IMR-90 (cell line): ENCODE results near the gene URB1. TPM values are rescaled to one million over a fixed set of nuclear protein-coding genes. Genes with fewer than 3 reads are reported as not detected.

ENCODE experiments used
- ATAC-seq: fragments of 200-7000 bp; cut with Tn5 transposase; 2 replicates; pipeline ENCODE4 v1.9.1; 2020; ENCODE audit warnings: low read depth, mild to moderate bottlenecking, moderate library complexity
- BruUV-seq: library from RNA; stranded (reverse); fragments of 400-500 nt; replicated peaks from 2 replicates; lab custom pipeline; 2021; lab: Mats Ljungman, UMichigan
- CTCF ChIA-PET: fragments of 300-600 bp; formaldehyde crosslinking; extraction: SDS; loops from one replicate; lab custom pipeline; 2021; ENCODE audit warnings: antibody characterized with exemption; lab: Yijun Ruan, JAX
- POLR2A ChIA-PET: fragments of 300-600 bp; sonication (Branson Sonifier 250); formaldehyde crosslinking; loops from one replicate; lab custom pipeline; 2022; ENCODE audit warnings: antibody characterized with exemption; ENCODE audit not compliant: unreplicated experiment; lab: Charles Lee
- DNase-seq: peaks from one replicate; pipeline ENCODE4 v3.0.0; 2013
- H2AFZ ChIP-seq: replicated peaks from 2 replicates; pipeline ENCODE3; 2013; ENCODE audit warnings: low read length, mild to moderate bottlenecking; ENCODE audit not compliant: poor library complexity
- H2AK5ac ChIP-seq: 2 replicates; pipeline ENCODE4 v1.6.1; 2013; ENCODE audit warnings: low read depth, low read length, inconsistent platforms
- H2AK9ac ChIP-seq: replicated peaks from 2 replicates; pipeline ENCODE3; 2013; ENCODE audit warnings: mild to moderate bottlenecking, low read depth, low read length, moderate library complexity; ENCODE audit not compliant: poor library complexity
- H2BK120ac ChIP-seq: 2 replicates; pipeline ENCODE4 v1.6.1; 2013; ENCODE audit warnings: low read depth, low read length, inconsistent platforms
- H2BK15ac ChIP-seq: 3 replicates; pipeline ENCODE4 v1.6.1; 2013; ENCODE audit warnings: low read depth, low read length, inconsistent platforms
- H2BK20ac ChIP-seq: 2 replicates; pipeline ENCODE4 v1.6.1; 2013; ENCODE audit warnings: low read depth, mild to moderate bottlenecking, inconsistent platforms, low read length, moderate library complexity
- H2BK5ac ChIP-seq: 2 replicates; pipeline ENCODE4 v1.6.1; 2013; ENCODE audit warnings: mild to moderate bottlenecking, low read depth, low read length, inconsistent platforms; ENCODE audit not compliant: poor library complexity, severe bottlenecking
- H3K14ac ChIP-seq: replicated peaks from 2 replicates; pipeline ENCODE4 v1.6.1; 2013; ENCODE audit warnings: low read depth, low read length, inconsistent platforms
- H3K18ac ChIP-seq: 2 replicates; pipeline ENCODE4 v1.6.1; 2013; ENCODE audit warnings: low read depth, low read length, control low read depth
- H3K23ac ChIP-seq: 2 replicates; pipeline ENCODE4 v1.6.1; 2013; ENCODE audit warnings: low read depth, low read length, inconsistent platforms
- H3K27ac ChIP-seq: 2 replicates; pipeline ENCODE4 v1.5.1; 2013; ENCODE audit warnings: mild to moderate bottlenecking, control low read depth, low read length; ENCODE audit not compliant: insufficient read depth
- H3K27me3 ChIP-seq: 2 replicates; pipeline ENCODE4 v1.6.1; 2013; ENCODE audit warnings: low read length; ENCODE audit not compliant: control insufficient read depth, insufficient read depth
- H3K36me3 ChIP-seq: 2 replicates; pipeline ENCODE4 v1.6.1; 2013; ENCODE audit warnings: low read length, mixed read lengths; ENCODE audit not compliant: control insufficient read depth, insufficient read depth
- H3K4ac ChIP-seq: 2 replicates; pipeline ENCODE4 v1.6.1; 2013; ENCODE audit warnings: low read depth, low read length, inconsistent platforms
- H3K4me1 ChIP-seq: 2 replicates; pipeline ENCODE4 v1.6.1; 2013; ENCODE audit warnings: low read length, mixed read lengths; ENCODE audit not compliant: control insufficient read depth, insufficient read depth
- H3K4me2 ChIP-seq: 2 replicates; pipeline ENCODE4 v1.6.1; 2013; ENCODE audit warnings: low read depth, mild to moderate bottlenecking, control low read depth, low read length, moderate library complexity
- H3K4me3 ChIP-seq: 2 replicates; pipeline ENCODE4 v1.5.1; 2013; ENCODE audit warnings: low read depth, mild to moderate bottlenecking, control low read depth, low read length, moderate library complexity; ENCODE audit not compliant: insufficient read depth
- H3K56ac ChIP-seq: 2 replicates; pipeline ENCODE4 v1.6.1; 2013; ENCODE audit warnings: low read length, inconsistent platforms; ENCODE audit not compliant: insufficient read depth; ENCODE audit errors: extremely low read depth
- H3K79me1 ChIP-seq, 2 experiments: 2 replicates each; pipeline ENCODE4 v1.6.1; 2013; ENCODE audit warnings: low read length in 2 of 2, inconsistent platforms in 1 of 2, low read depth in 1 of 2
- H3K9ac ChIP-seq: 2 replicates; pipeline ENCODE4 v1.6.1; 2013; ENCODE audit warnings: low read depth, low read length, control low read depth
- H3K9me1 ChIP-seq: 2 replicates; pipeline ENCODE4 v1.6.1; 2013; ENCODE audit warnings: low read length, inconsistent platforms; ENCODE audit not compliant: insufficient read depth
- H3K9me3 ChIP-seq: 2 replicates; pipeline ENCODE4 v1.6.1; 2013; ENCODE audit warnings: low read length; ENCODE audit not compliant: control insufficient read depth, insufficient read depth
- H4K20me1 ChIP-seq: 2 replicates; pipeline ENCODE4 v1.6.1; 2013; ENCODE audit warnings: low read length, inconsistent platforms; ENCODE audit not compliant: insufficient read depth
- H4K5ac ChIP-seq: 2 replicates; pipeline ENCODE4 v1.6.1; 2013; ENCODE audit warnings: mild to moderate bottlenecking, low read depth, low read length, control low read depth
- H4K8ac ChIP-seq, 2 experiments: 2 replicates each; pipeline ENCODE4 v1.6.1; 2013; ENCODE audit warnings: low read depth in 2 of 2, low read length in 2 of 2, control low read depth in 1 of 2, inconsistent platforms in 1 of 2
- H4K91ac ChIP-seq: 2 replicates; pipeline ENCODE4 v1.6.1; 2013; ENCODE audit warnings: low read depth, low read length, inconsistent platforms; ENCODE audit not compliant: insufficient read depth
- BHLHE40 ChIP-seq: fragments of 150-350 bp; IDR thresholded peaks from 2 replicates; pipeline ENCODE4 v1.6.1; 2016; ENCODE audit warnings: mild to moderate bottlenecking, low read depth, low read length
- CEBPB ChIP-seq: IDR thresholded peaks from 2 replicates; pipeline ENCODE4 v1.6.1; 2012; ENCODE audit warnings: low read depth, low read length, improper control_type of control experiment
- CHD1 ChIP-seq: IDR thresholded peaks from 2 replicates; pipeline ENCODE4 v1.6.1; 2012; ENCODE audit warnings: low read depth, low read length, improper control_type of control experiment
- FOS ChIP-seq: fragments of 150-350 bp; IDR thresholded peaks from 2 replicates; pipeline ENCODE4 v1.6.1; 2016; ENCODE audit warnings: low read depth, low read length
- MAFK ChIP-seq: IDR thresholded peaks from 2 replicates; pipeline ENCODE4 v1.6.1; 2012; ENCODE audit warnings: low read depth, low read length, improper control_type of control experiment
- MAZ ChIP-seq: IDR thresholded peaks from 2 replicates; pipeline ENCODE4 v1.6.1; 2012; ENCODE audit warnings: low read depth, mild to moderate bottlenecking, low read length, improper control_type of control experiment, moderate library complexity, borderline replicate concordance
- MXI1 ChIP-seq: IDR thresholded peaks from 2 replicates; pipeline ENCODE4 v1.6.1; 2012; ENCODE audit warnings: low read depth, mild to moderate bottlenecking, low read length, moderate library complexity, borderline replicate concordance
- NFE2L2 ChIP-seq: fragments of 150-350 bp; IDR thresholded peaks from 2 replicates; pipeline ENCODE4 v1.6.1; 2016; ENCODE audit warnings: low read depth, mild to moderate bottlenecking, low read length
- POLR2A ChIP-seq: IDR thresholded peaks from 2 replicates; pipeline ENCODE4 v1.6.1; 2012; ENCODE audit warnings: mild to moderate bottlenecking, low read depth, low read length
- RAD21 ChIP-seq: IDR thresholded peaks from 2 replicates; pipeline ENCODE4 v1.6.1; 2012; ENCODE audit warnings: low read length, improper control_type of control experiment
- RCOR1 ChIP-seq: IDR thresholded peaks from 2 replicates; pipeline ENCODE4 v1.6.1; 2012; ENCODE audit warnings: mild to moderate bottlenecking, low read length, improper control_type of control experiment; ENCODE audit not compliant: insufficient replicate concordance
- RFX5 ChIP-seq: IDR thresholded peaks from 2 replicates; pipeline ENCODE4 v1.8.0; 2012; ENCODE audit warnings: low read depth, mild to moderate bottlenecking, low read length, moderate library complexity
- SMC3 ChIP-seq: fragments of 150-350 bp; IDR thresholded peaks from 2 replicates; pipeline ENCODE4 v1.6.1; 2016; ENCODE audit warnings: low read depth, mild to moderate bottlenecking, antibody characterized with exemption, low read length, moderate library complexity
- WGBS, 2 experiments: methylation state at CpG; one replicate each; pipeline versions ENCODE4 v1.1.5 to v1.1.7; 2013; ENCODE audit warnings: missing lambda C conversion rate in 2 of 2; ENCODE audit not compliant: insufficient read length in 1 of 2; ENCODE audit errors: extremely low coverage in 2 of 2; 5-methylcytosine and 5-hydroxymethylcytosine counted together
- dilution Hi-C: fragments of 300-500 bp; cut with HindIII; formaldehyde crosslinking; loops from one replicate; pipeline ENCODE4 v1.14.3; 2018; ENCODE audit warnings: low sequenced_read_pairs; ENCODE audit not compliant: unreplicated experiment
- in situ Hi-C: fragments of 300-500 bp; cut with MboI; formaldehyde crosslinking; loops from 3 replicates; pipeline ENCODE4 v1.14.3; 2019; ENCODE audit warnings: low sequenced_read_pairs, inconsistent platforms, mixed read lengths
- intact Hi-C: fragments of 100-400 bp; cut with micrococcal nuclease; formaldehyde crosslinking; loops from 2 replicates; pipeline ENCODE4 v1.10.0; 2022
- polyA plus RNA-seq, 3 experiments: library from polyadenylated mRNA; depleted of rRNA; stranded (reverse); fragments of >200 nt; gene quantifications; 2 replicates each; pipeline ENCODE4 v1.2.3, GENCODE V29; 2012; ENCODE audit warnings: low replicate concordance in 1 of 3
- total RNA-seq: library from RNA; depleted of rRNA; stranded (reverse); fragments of >200 nt; gene quantifications from 2 replicates; pipeline ENCODE4 v1.2.3, GENCODE V29; 2012
- TF ChIP-seq, protein P1 (sequence below): fragments of 150-350 bp; IDR thresholded peaks from 2 replicates; pipeline ENCODE4 v1.6.1; 2016; ENCODE audit warnings: low read depth, mild to moderate bottlenecking, low read length, moderate library complexity, borderline replicate concordance
- TF ChIP-seq, protein P2 (sequence below): fragments of 150-350 bp; IDR thresholded peaks from 2 replicates; pipeline ENCODE4 v1.6.1; 2017; ENCODE audit warnings: mild to moderate bottlenecking, antibody characterized with exemption, low read length, low read depth
- TF ChIP-seq, protein P3 (sequence below): conservative IDR thresholded peaks from 2 replicates; pipeline ENCODE4 v1.5.1; 2012; ENCODE audit warnings: mild to moderate bottlenecking, low read depth, low read length, improper control_type of control experiment

URB1 gene
- total and polyA plus RNA-seq, 2 of the 4 experiments (the other 2 are of a cell fraction) = 9.2 to 12.7 TPM

DNA sequence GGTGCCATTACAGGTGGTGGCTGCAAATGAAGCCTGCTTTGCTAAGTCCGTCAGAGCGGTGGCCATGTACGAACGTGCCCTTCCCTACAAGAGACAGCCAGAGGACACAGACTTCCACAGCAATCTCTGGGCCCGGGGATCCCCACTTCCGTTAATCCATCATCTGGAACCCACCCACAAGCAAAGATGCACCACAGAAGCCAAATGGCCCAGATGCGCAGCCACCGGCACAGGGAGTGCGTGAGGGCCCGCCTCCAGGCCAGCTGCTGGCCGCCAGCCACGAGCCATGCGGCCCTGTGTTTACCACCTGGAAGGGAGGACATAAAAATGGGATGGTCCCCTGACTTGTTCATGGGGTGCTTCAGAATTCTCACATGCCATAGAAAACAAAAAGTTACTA, 72.1 kb downstream of the URB1 start:
- Histone ChIP-seq H3K4ac (no peak overlapping the region), H3K18ac (no peak overlapping the region), H4K5ac (no peak overlapping the region), H4K91ac (no peak overlapping the region), H2BK5ac (no peak overlapping the region), H3K4me1 (peaks cover 2% of the 10 kb centered on the region; the same call in 1 of the 2 replicates), H4K20me1 (no peaks in the 10 kb centered on the region; the same call in none of the 2 replicates), H2BK120ac (no peak overlapping the region), H3K36me3 (peaks cover 82% of the 10 kb centered on the region), H3K4me3 (no peak overlapping the region), H3K9me1 (0 out of 2 replicates have a peak, but pooled peaks cover 5% of the 10 kb centered on the region), H4K8ac (no peak overlapping the region), H3K23ac (no peak overlapping the region), H3K14ac (no peak overlapping the region), H3K56ac (no peak overlapping the region), H3K4me2 (no peak overlapping the region), H3K27me3 (no peaks in the 10 kb centered on the region), H2AK5ac (no peak overlapping the region), H2AFZ (no peak overlapping the region), H2BK20ac (no peak overlapping the region), H2AK9ac (no peak overlapping the region), H2BK15ac (no peak overlapping the region), H3K79me1 (peaks cover 1 to 14% of the 10 kb centered on the region in 2 experiments; a peak in 2 of 4 replicates), H3K9me3 (no peaks in the 10 kb centered on the region), H3K27ac (no peak overlapping the region), H3K9ac (no peak overlapping the region)
- BruUV-seq = no TSS peak
- DNase-seq = no peak
- CTCF ChIA-PET = no interaction called here
- in situ Hi-C loops = no loop called here
- no CpG with 5 or more reads among the region's 13 CpGs for WGBS, 2 experiments
- intact Hi-C loops = no loop called here
- POLR2A ChIA-PET = no interaction called here
- dilution Hi-C loops = no loop called here
- TF ChIP-seq RFX5 (no peak), MXI1 (no peak), SMC3 (no peak), RCOR1 (no peak), POLR2A (no peak), BHLHE40 (no peak), RAD21 (no peak), NFE2L2 (no peak), MAFK (no peak), CEBPB (no peak), CHD1 (no peak), FOS (no peak), MAZ (no peak)
- TF ChIP-seq, protein P1, sequence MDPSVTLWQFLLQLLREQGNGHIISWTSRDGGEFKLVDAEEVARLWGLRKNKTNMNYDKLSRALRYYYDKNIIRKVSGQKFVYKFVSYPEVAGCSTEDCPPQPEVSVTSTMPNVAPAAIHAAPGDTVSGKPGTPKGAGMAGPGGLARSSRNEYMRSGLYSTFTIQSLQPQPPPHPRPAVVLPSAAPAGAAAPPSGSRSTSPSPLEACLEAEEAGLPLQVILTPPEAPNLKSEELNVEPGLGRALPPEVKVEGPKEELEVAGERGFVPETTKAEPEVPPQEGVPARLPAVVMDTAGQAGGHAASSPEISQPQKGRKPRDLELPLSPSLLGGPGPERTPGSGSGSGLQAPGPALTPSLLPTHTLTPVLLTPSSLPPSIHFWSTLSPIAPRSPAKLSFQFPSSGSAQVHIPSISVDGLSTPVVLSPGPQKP = no peak
- TF ChIP-seq, protein P2, sequence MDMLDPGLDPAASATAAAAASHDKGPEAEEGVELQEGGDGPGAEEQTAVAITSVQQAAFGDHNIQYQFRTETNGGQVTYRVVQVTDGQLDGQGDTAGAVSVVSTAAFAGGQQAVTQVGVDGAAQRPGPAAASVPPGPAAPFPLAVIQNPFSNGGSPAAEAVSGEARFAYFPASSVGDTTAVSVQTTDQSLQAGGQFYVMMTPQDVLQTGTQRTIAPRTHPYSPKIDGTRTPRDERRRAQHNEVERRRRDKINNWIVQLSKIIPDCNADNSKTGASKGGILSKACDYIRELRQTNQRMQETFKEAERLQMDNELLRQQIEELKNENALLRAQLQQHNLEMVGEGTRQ = no peak
- TF ChIP-seq, protein P3, sequence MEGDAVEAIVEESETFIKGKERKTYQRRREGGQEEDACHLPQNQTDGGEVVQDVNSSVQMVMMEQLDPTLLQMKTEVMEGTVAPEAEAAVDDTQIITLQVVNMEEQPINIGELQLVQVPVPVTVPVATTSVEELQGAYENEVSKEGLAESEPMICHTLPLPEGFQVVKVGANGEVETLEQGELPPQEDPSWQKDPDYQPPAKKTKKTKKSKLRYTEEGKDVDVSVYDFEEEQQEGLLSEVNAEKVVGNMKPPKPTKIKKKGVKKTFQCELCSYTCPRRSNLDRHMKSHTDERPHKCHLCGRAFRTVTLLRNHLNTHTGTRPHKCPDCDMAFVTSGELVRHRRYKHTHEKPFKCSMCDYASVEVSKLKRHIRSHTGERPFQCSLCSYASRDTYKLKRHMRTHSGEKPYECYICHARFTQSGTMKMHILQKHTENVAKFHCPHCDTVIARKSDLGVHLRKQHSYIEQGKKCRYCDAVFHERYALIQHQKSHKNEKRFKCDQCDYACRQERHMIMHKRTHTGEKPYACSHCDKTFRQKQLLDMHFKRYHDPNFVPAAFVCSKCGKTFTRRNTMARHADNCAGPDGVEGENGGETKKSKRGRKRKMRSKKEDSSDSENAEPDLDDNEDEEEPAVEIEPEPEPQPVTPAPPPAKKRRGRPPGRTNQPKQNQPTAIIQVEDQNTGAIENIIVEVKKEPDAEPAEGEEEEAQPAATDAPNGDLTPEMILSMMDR = no peak
- ATAC-seq = no peak
